Body of pancreas (tissue), 4 donors: ENCODE data around the gene ADAMTSL2. TPM values are rescaled to one million over a fixed set of nuclear protein-coding genes. Genes with fewer than 3 reads are reported as not detected.

Experiments used
- ATAC-seq: fragments of 150-250 bp; one replicate; pipeline ENCODE4 v1.9.1; 2016
- DNase-seq, 4 donors: peaks; one replicate each; pipeline ENCODE4 v3.0.0-alpha.2; 2019
- H3K27ac ChIP-seq, 4 donors: fragments of 200-600 bp; sonication (generic); 1 replicate in 3 of 4; 2 replicates in 1 of 4; pipeline versions ENCODE4 v1.5.1 to v1.6.1; 2016 to 2019; ENCODE audit warnings: mild to moderate bottlenecking in 1 of 4, mixed read lengths in 1 of 4, moderate library complexity in 1 of 4
- H3K27me3 ChIP-seq, 2 donors: fragments of 200-600 bp; sonication (generic); one replicate each; pipeline ENCODE4 v1.6.0; 2016; ENCODE audit warnings: mild to moderate bottlenecking in 1 of 2
- H3K36me3 ChIP-seq, 2 donors: fragments of 200-600 bp; sonication (generic); replicated peaks in 1 of 2; 2 replicates each; pipeline ENCODE4 v1.5.1; 2016; ENCODE audit warnings: low read depth in 2 of 2; ENCODE audit not compliant: insufficient read depth in 1 of 2
- H3K4me1 ChIP-seq: fragments of 200-600 bp; sonication (generic); one replicate; pipeline ENCODE4 v1.6.0; 2016
- H3K4me3 ChIP-seq, 2 donors: fragments of 200-600 bp; sonication (generic); 1 replicate in 1 of 2; 2 replicates in 1 of 2; pipeline ENCODE4 v1.5.1; 2016 to 2019
- H3K9me3 ChIP-seq, 3 donors: fragments of 200-600 bp; sonication (generic); 1 replicate in 2 of 3; 2 replicates in 1 of 3; pipeline ENCODE4 v1.5.1; 2016
- POLR2A ChIP-seq, 3 donors: fragments of 450-650 bp; IDR thresholded peaks; one replicate each; pipeline ENCODE4 v1.6.1; 2016; ENCODE audit warnings: antibody characterized with exemption in 3 of 3, mild to moderate bottlenecking in 2 of 3
- WGBS, 2 donors: methylation state at CpG; one replicate each; pipeline ENCODE4 v1.1.5; 2017; 5-methylcytosine and 5-hydroxymethylcytosine counted together
- intact Hi-C: fragments of 100-400 bp; cut with DNase I; formaldehyde crosslinking; loops from one replicate; pipeline ENCODE4 v1.15.1; 2023
- total RNA-seq, 2 donors: library from RNA; depleted of rRNA; stranded (reverse); fragments of >200 nt; gene quantifications; one replicate each; pipeline ENCODE4 v1.1.0, GENCODE V29; 2016
- TF ChIP-seq, protein P1 (sequence below), 7 experiments: fragments of 450-650 bp in 4 of 7; fragments of 200-600 bp in 3 of 7; sonication (generic) in 3 of 7; IDR thresholded peaks; one replicate each; pipeline ENCODE4 v1.5.1; 2016 to 2019; ENCODE audit warnings: antibody characterized with exemption in 7 of 7

ADAMTSL2 gene
- total RNA-seq, 2 donors from 2014 or later: 4.2 to 21.8 TPM

DNA sequence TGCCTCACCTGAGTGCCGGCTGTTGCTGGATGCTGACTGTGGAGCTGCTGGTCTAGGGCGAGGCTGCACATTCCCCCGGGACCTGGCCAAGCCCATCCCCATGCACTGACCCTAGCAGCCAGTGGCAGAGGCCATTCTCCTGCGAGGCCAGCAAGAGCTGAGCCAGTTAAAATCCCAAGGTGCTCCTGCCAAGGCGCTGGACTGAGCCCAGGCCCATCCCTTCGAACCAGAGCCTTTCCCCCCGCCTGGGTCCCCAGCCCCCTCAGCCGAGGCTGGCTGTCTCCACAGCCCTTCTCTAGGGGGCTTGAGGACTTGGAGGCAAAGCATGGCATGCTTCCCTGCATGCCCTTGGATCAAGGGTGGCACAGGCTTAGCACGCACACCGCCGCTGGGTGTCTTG, 1.6 kb downstream of the ADAMTSL2 start:
- peaks cover 25% of the 10 kb centered on the region for H3K4me1 ChIP-seq
- TF ChIP-seq, protein P1, sequence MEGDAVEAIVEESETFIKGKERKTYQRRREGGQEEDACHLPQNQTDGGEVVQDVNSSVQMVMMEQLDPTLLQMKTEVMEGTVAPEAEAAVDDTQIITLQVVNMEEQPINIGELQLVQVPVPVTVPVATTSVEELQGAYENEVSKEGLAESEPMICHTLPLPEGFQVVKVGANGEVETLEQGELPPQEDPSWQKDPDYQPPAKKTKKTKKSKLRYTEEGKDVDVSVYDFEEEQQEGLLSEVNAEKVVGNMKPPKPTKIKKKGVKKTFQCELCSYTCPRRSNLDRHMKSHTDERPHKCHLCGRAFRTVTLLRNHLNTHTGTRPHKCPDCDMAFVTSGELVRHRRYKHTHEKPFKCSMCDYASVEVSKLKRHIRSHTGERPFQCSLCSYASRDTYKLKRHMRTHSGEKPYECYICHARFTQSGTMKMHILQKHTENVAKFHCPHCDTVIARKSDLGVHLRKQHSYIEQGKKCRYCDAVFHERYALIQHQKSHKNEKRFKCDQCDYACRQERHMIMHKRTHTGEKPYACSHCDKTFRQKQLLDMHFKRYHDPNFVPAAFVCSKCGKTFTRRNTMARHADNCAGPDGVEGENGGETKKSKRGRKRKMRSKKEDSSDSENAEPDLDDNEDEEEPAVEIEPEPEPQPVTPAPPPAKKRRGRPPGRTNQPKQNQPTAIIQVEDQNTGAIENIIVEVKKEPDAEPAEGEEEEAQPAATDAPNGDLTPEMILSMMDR (IDR thresholded peaks at IDR 0.05): no peak
- no peak for TF ChIP-seq POLR2A (IDR thresholded peaks at IDR 0.05)

DNA sequence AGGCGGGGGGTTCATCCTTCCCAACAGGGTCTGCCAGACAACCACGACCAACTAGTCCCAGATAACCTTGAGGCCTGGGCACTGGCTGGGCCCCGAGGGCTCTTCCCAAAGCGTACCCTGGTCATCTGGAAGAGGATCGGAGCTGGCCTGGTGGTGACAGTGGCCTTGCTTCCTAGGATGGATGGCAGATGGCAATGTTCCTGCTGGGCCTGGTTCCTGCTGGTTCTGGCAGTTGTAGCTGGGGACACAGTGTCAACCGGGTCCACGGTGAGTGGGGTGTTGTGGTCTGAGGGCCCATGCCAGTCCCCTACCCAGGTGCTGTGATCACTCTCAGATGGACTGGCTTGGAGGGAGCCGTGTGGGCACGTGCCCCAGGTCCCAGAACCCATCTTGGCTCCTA, 2.0 kb downstream of the ADAMTSL2 start:
- no peaks in the 10 kb centered on the region for H3K27me3 ChIP-seq

More for the DNA sequence above, 1.6 kb downstream of the ADAMTSL2 start:
- WGBS, 2 donors: 74 to 88% methylated on average over 3 to 10 of the region's 11 CpGs
- no peak for DNase-seq
- no peaks in the 10 kb centered on the region for H3K9me3 ChIP-seq
- no peak overlapping the region for H3K4me3 ChIP-seq
- H3K36me3 ChIP-seq: no peaks in the 10 kb centered on the region
- no peak for ATAC-seq
- H3K27ac ChIP-seq: no peak overlapping the region
- intact Hi-C loops: loop anchor here (10.0 kb wide), 1 partner anchor 469 kb away; no protein-coding TSS in a partner anchor
- no peaks in the 10 kb centered on the region for H3K27me3 ChIP-seq

DNA sequence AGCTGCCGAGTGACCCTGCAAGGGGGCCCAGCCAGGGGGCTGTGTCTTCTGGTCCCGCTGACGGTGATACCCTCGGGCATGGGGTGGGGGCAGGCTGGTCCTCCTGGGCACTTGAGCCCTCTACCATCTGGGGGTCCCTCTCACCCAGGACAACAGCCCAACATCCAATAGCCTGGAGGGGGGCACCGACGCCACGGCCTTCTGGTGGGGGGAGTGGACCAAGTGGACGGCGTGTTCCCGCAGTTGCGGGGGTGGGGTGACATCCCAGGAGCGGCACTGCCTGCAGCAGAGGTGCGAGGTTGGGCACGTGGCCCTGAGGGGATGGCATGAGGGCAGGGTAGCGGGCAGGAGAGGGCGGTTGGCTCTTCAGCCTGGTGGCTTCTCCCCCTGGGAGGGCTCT, 2.8 kb downstream of the ADAMTSL2 start:
- WGBS, 2 donors: 86 to 100% methylated on average over 1 to 14 of the region's 16 CpGs
- TF ChIP-seq, protein P1 (IDR thresholded peaks at IDR 0.05): no peak
- TF ChIP-seq POLR2A (IDR thresholded peaks at IDR 0.05): no peak
- peaks cover 25% of the 10 kb centered on the region for H3K4me1 ChIP-seq
- no peaks in the 10 kb centered on the region for H3K27me3 ChIP-seq
- DNase-seq: no peak
- H3K36me3 ChIP-seq: no peaks in the 10 kb centered on the region
- H3K27ac ChIP-seq: no peak overlapping the region
- no peaks in the 10 kb centered on the region for H3K9me3 ChIP-seq
- no peak overlapping the region for H3K4me3 ChIP-seq
- no peak for ATAC-seq
- intact Hi-C loops: loop anchor here (10.0 kb wide), 1 partner anchor 468 kb away; no protein-coding TSS in a partner anchor

More for the DNA sequence above, 2.0 kb downstream of the ADAMTSL2 start:
- Histone ChIP-seq H3K27ac (no peak overlapping the region), H3K9me3 (no peaks in the 10 kb centered on the region), H3K4me1 (peaks cover 25% of the 10 kb centered on the region), H3K4me3 (no peak overlapping the region), H3K36me3 (no peaks in the 10 kb centered on the region)
- TF ChIP-seq, protein P1 (IDR thresholded peaks at IDR 0.05): no peak
- ATAC-seq (no peak), DNase-seq (no peak)
- WGBS, 2 donors: 92% methylated on average over 9 of the region's 9 CpGs
- intact Hi-C loops: loop anchor here (10.0 kb wide), 1 partner anchor 468 kb away; no protein-coding TSS in a partner anchor

DNA sequence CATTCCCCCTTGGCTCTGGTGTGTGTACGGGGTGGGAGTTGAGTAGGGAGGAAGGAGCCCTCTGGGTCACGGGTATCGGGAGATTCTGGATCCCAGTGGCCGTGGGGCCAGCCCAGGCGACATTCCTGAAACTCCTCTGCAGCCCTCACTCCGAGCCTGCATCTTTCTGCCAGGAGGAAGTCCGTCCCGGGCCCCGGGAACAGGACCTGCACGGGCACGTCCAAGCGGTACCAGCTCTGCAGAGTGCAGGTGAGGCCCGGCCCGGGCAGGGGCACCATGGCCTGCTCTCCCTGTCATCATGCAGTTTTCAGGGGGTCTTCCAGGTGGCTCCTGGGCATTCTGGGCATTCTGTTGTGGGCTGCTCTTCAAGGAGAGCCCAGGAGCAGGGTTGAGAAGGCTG, 3.7 kb downstream of the ADAMTSL2 start:
- WGBS, 2 donors: 91% methylated on average over 14 of the region's 14 CpGs; no CpG with 5 or more reads in 1 of the 2 donors
- Histone ChIP-seq H3K4me1 (peaks cover 25% of the 10 kb centered on the region), H3K9me3 (no peaks in the 10 kb centered on the region), H3K4me3 (no peak overlapping the region), H3K27me3 (no peaks in the 10 kb centered on the region), H3K27ac (no peak overlapping the region), H3K36me3 (no peaks in the 10 kb centered on the region)
- no peak for DNase-seq
- no peak for TF ChIP-seq POLR2A (IDR thresholded peaks at IDR 0.05)
- TF ChIP-seq, protein P1 (IDR thresholded peaks at IDR 0.05): no peak
- no peak for ATAC-seq
- intact Hi-C loops: loop anchor here (10.0 kb wide), 1 partner anchor 467 kb away; no protein-coding TSS in a partner anchor
